Activated naive CD4-positive, alpha-beta T cell treated with anti-CD3 and anti-CD28 coated beads, Interleukin-2, amount 10 ng/mL, durations not matched to agents 7 days and 5 days (primary cell): ENCODE measurements around the gene TBCEL.

Experiments used
- CTCF ChIA-PET: fragments of 350-600 bp; sonication (Branson Sonifier 250); formaldehyde crosslinking; loops from one replicate; lab custom pipeline; 2021; ENCODE audit warnings: antibody characterized with exemption; lab: Charles Lee
- DNase-seq: peaks from one replicate; pipeline ENCODE4 v3.0.0-alpha.2; 2020
- H3K27ac Mint-ChIP-seq: one replicate; pipeline ENCODE4 v1.8.0; 2021; ENCODE audit warnings: mild to moderate bottlenecking, moderate library complexity, mixed read lengths
- H3K27me3 Mint-ChIP-seq: one replicate; pipeline ENCODE4 v1.8.0; 2021; ENCODE audit warnings: mild to moderate bottlenecking, mixed read lengths
- H3K36me3 Mint-ChIP-seq: one replicate; pipeline ENCODE4 v1.8.0; 2021; ENCODE audit warnings: mixed read lengths
- H3K4me1 Mint-ChIP-seq: one replicate; pipeline ENCODE4 v1.8.0; 2021; ENCODE audit warnings: mixed read lengths
- H3K4me3 Mint-ChIP-seq: one replicate; pipeline ENCODE4 v1.8.0; 2021; ENCODE audit warnings: mild to moderate bottlenecking, moderate library complexity, mixed read lengths
- H3K9me3 Mint-ChIP-seq: one replicate; pipeline ENCODE4 v1.8.0; 2021; ENCODE audit warnings: mixed read lengths

The TBCEL gene

DNA sequence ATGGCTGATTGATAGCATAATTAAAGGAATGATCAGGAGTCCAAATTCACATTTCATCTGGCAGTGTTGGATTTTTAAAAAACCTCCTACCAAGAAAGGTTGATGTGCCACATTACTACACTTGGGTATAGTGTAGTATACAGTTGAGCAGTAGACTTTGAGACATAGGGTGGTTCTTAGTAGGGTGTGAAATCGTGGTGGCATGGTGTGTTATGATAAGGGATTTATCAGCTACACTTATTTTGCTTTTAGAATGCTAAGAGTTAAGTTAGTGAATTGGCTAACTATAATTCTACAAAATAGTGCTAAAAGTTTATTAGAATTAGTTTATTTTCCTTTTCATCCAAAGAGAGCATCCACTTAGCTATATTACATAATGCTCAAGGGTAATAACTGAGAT is 13.1 kb downstream of the TBCEL start:
- Mint-ChIP-seq H3K27ac (no peak overlapping the region), H3K36me3 (no peaks in the 10 kb centered on the region), H3K9me3 (no peaks in the 10 kb centered on the region), H3K4me1 (peaks cover 12% of the 10 kb centered on the region), H3K27me3 (no peaks in the 10 kb centered on the region), H3K4me3 (no peak overlapping the region)
- no peak for DNase-seq
- CTCF ChIA-PET = no interaction called here

DNA sequence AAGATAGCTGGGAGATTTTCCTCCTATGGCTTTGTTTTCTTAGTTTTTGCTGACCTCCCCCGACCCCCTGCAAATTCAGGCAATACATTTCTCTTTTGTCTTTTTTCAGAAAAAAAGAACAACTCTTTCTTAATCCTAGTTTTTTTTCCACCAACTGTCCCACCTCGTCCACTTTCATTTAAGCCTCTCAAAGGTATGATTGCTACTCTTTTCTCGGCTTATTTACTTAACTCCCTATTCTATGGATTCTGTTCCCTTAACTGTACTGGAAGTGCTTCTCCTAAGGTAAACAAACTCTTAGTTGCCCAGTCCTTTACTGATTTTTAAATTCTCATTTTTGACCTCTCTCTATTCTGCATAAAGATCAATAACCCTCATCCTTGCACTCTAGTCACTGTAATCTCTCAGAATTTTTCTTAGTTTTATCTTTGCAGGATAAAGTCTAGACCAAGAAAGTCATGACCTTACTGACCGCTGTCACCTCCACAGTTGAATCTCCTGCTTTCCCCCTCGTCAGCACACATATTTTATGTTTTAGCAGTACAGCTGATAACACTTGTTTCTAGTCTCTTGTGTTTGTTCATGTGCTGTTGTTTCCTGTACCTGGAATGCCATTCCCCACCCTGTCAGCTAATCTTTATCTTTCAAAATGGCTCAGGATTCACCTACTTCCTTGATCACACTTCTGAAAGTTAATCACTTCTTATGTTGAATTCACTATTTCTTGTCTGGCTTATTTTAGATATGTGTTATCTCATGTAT is 14.9 kb downstream of the TBCEL start:
- Mint-ChIP-seq H3K27me3 (no peaks in the 10 kb centered on the region), H3K36me3 (no peaks in the 10 kb centered on the region), H3K4me3 (no peak overlapping the region), H3K9me3 (no peaks in the 10 kb centered on the region), H3K27ac (no peak overlapping the region), H3K4me1 (peaks cover 12% of the 10 kb centered on the region)
- DNase-seq = no peak
- CTCF ChIA-PET = no interaction called here

DNA sequence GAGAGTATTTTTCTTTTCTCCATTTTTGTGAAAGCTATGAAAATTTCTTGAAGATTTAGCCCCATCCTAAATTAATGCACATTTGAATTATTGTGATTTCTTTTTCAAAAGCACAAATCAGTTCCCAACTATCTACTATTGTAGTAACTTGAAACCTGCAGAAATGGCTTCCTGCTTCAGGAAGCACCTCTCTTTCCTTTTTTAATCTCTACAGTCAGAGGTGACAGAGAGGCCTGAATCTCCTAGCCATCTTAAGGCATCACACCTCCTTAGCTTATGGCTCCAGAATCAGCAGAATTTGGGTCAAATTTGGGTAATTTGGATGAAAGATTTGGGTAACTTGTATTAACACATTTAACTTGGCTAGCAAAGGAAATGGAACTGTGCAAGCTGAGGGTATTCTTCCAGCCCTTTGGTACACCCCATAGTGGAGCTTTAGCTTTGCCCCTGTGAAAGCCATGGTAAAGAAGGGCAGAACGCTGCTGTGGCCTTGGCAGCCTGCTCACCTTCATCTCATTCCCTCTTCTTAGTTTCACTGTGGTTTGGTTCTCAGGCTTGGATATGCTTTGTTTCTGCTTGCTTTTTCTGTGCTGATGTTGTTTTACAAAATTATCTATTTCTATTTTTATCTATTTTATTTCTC is 16.2 kb downstream of the TBCEL start:
- CTCF ChIA-PET = no interaction called here
- Mint-ChIP-seq H3K4me1 (peaks cover 11% of the 10 kb centered on the region), H3K9me3 (no peaks in the 10 kb centered on the region), H3K36me3 (no peaks in the 10 kb centered on the region), H3K27ac (no peak overlapping the region), H3K27me3 (no peaks in the 10 kb centered on the region), H3K4me3 (no peak overlapping the region)
- no peak for DNase-seq

- Mint-ChIP-seq H3K27me3 (no peaks in the 10 kb centered on the region), H3K36me3 (no peaks in the 10 kb centered on the region), H3K9me3 (no peaks in the 10 kb centered on the region), H3K27ac (no peak overlapping the region), H3K4me3 (no peak overlapping the region), H3K4me1 (peaks cover 7% of the 10 kb centered on the region)
- DNase-seq = no peak
- CTCF ChIA-PET = no interaction called here
Observed at GRCh38 chr11:121040614-121041002, 16.7 kb downstream of the TBCEL start.

GRCh38 chr11:121041072-121041471 is 17.2 kb downstream of the TBCEL start:
- Mint-ChIP-seq H3K9me3 (no peaks in the 10 kb centered on the region), H3K27me3 (no peaks in the 10 kb centered on the region), H3K36me3 (no peaks in the 10 kb centered on the region), H3K4me3 (no peak overlapping the region), H3K4me1 (peaks cover 3% of the 10 kb centered on the region), H3K27ac (no peak overlapping the region)
- CTCF ChIA-PET = no interaction called here
- DNase-seq = no peak

GRCh38 chr11:121042296-121042695 is 18.4 kb downstream of the TBCEL start:
- H3K4me1 Mint-ChIP-seq = no peaks in the 10 kb centered on the region
- no peaks in the 10 kb centered on the region for H3K27me3 Mint-ChIP-seq
- no peaks in the 10 kb centered on the region for H3K9me3 Mint-ChIP-seq
- H3K27ac Mint-ChIP-seq = no peak overlapping the region
- no peak overlapping the region for H3K4me3 Mint-ChIP-seq
- no peak for DNase-seq
- H3K36me3 Mint-ChIP-seq = peaks cover 4% of the 10 kb centered on the region
- CTCF ChIA-PET = interaction anchor here (1.2 kb wide), 1 partner anchor 10 kb away, joined by 4 read pairs; no protein-coding TSS in a partner anchor

DNA sequence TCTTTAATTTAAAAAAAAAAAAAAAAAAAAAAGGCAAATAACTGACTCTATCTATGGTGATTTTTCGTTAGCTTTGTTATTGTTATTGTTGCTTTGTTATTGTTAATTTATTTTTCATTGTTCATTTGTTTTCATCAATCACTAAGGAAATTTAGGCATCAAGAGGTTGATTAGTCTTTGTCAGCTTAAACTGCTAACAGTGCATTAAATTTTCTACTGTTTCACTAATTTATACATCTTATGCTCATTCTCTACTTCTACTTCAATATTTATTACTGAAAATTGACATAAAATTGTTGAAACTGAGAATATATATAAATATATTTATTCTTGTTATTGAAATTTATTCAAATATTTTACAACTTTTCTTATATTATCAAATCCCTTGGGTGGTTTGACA is 24.0 kb downstream of the TBCEL start:
- Mint-ChIP-seq H3K36me3 (peaks cover 11% of the 10 kb centered on the region), H3K4me3 (no peak overlapping the region), H3K9me3 (no peaks in the 10 kb centered on the region), H3K27ac (no peak overlapping the region), H3K27me3 (no peaks in the 10 kb centered on the region), H3K4me1 (no peaks in the 10 kb centered on the region)
- CTCF ChIA-PET = no interaction called here
- no peak for DNase-seq

GRCh38 chr11:121048464-121049233 is 24.7 kb downstream of the TBCEL start:
- H3K27ac Mint-ChIP-seq = no peak overlapping the region
- no peaks in the 10 kb centered on the region for H3K9me3 Mint-ChIP-seq
- no peak overlapping the region for H3K4me3 Mint-ChIP-seq
- H3K4me1 Mint-ChIP-seq = no peaks in the 10 kb centered on the region
- H3K36me3 Mint-ChIP-seq = peaks cover 17% of the 10 kb centered on the region
- CTCF ChIA-PET = no interaction called here
- DNase-seq = no peak
- no peaks in the 10 kb centered on the region for H3K27me3 Mint-ChIP-seq

DNA sequence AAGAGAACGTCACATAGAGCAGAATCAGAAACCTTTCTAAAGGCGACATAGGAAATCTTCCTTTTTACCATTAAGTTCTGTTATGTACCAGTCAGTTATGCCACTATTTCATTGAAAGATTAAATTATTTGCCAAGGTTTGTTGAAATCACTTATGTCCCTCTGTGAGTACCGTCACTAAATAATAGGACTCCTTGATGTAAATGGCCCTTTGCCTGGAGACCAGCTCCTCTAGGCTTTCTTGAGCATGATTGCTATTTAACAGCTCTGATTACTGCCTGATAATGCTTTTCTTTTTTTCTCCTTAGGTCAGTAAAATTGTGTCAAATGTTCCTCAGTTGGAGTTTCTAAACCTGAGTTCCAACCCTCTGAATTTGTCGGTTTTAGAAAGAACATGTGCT is 29.3 kb downstream of the TBCEL start:
- Mint-ChIP-seq H3K4me3 (no peak overlapping the region), H3K36me3 (peaks cover 26% of the 10 kb centered on the region)

DNA sequence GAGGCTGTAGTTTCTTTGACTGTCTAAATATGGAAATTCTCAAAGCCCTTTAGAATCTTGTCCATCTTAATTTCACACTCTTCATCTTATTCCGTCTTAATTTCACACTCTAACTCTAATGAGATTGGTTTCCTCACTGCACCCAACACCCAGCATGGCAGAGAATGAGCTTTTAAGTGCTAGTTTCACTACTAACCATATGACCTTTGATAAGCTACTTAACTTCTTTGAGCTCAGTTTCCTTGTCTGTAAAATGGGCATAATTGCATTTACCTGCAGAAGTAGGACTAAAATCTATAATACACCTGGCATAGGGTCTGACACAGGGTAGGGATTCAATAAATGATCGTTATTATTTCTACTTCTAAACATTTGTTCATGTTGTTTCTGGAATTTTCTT is 30.4 kb downstream of the TBCEL start:
- no peaks in the 10 kb centered on the region for H3K27me3 Mint-ChIP-seq

More for the DNA sequence above, 29.3 kb downstream of the TBCEL start:
- Mint-ChIP-seq H3K9me3 (no peaks in the 10 kb centered on the region), H3K27ac (no peak overlapping the region), H3K27me3 (no peaks in the 10 kb centered on the region), H3K4me1 (no peaks in the 10 kb centered on the region)
- CTCF ChIA-PET = no interaction called here
- no peak for DNase-seq

DNA sequence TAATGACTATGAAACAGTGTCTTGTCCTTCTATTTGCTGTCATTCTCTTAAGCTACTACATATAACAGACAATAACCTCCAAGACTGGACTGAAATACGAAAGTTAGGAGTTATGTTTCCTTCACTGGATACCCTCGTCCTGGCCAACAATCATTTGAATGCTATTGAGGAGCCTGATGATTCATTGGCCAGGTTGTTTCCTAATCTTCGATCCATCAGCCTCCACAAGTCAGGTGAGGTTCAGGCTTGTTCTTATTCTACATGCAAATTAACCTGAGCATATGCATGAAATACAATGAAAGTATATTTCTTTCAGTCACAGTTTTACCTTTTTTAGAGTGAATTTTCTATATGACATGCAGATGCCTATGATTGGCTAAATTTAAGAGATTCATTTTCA is 31.2 kb downstream of the TBCEL start:
- CTCF ChIA-PET = no interaction called here
- H3K36me3 Mint-ChIP-seq = peaks cover 23% of the 10 kb centered on the region

More for the DNA sequence above, 30.4 kb downstream of the TBCEL start:
- CTCF ChIA-PET = no interaction called here
- Mint-ChIP-seq H3K4me1 (no peaks in the 10 kb centered on the region), H3K9me3 (no peaks in the 10 kb centered on the region), H3K36me3 (peaks cover 23% of the 10 kb centered on the region), H3K4me3 (no peak overlapping the region), H3K27ac (no peak overlapping the region)
- no peak for DNase-seq

GRCh38 chr11:121057922-121058321 is 34.0 kb downstream of the TBCEL start:
- Mint-ChIP-seq H3K9me3 (no peaks in the 10 kb centered on the region), H3K27ac (no peak overlapping the region), H3K4me1 (peaks cover 9% of the 10 kb centered on the region), H3K36me3 (peaks cover 24% of the 10 kb centered on the region), H3K27me3 (no peaks in the 10 kb centered on the region), H3K4me3 (no peak overlapping the region)
- CTCF ChIA-PET = interaction anchor here (1.3 kb wide), 1 partner anchor 137 kb away, joined by 3 read pairs; no protein-coding TSS in a partner anchor
- no peak for DNase-seq

More for the DNA sequence above, 31.2 kb downstream of the TBCEL start:
- Mint-ChIP-seq H3K9me3 (no peaks in the 10 kb centered on the region), H3K27me3 (no peaks in the 10 kb centered on the region), H3K27ac (no peak overlapping the region), H3K4me3 (no peak overlapping the region), H3K4me1 (peaks cover 5% of the 10 kb centered on the region)
- DNase-seq = no peak

DNA sequence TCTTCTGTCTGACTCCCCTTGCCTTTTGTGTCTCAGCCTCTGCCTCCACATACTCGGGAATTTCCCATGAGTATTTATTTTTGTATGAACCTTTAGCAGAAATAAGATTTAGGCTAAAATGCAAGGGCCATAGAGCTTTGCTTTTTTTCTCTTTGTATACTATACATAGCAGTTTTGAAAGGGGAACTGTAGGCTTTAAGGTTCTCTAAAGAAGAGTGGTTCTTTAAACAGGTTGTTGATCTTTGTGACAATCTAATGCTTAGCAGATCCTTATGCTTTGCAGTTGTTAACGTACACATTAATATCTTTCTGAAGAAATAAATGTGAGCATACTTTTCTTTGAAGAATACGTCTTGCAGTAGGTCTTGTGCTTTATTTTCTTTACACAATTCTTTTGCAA is 35.0 kb downstream of the TBCEL start:
- H3K27ac Mint-ChIP-seq = no peak overlapping the region
- H3K4me3 Mint-ChIP-seq = no peak overlapping the region
- no peaks in the 10 kb centered on the region for H3K27me3 Mint-ChIP-seq
- CTCF ChIA-PET = no interaction called here
- H3K4me1 Mint-ChIP-seq = peaks cover 9% of the 10 kb centered on the region
- DNase-seq = no peak
- peaks cover 19% of the 10 kb centered on the region for H3K36me3 Mint-ChIP-seq
- no peaks in the 10 kb centered on the region for H3K9me3 Mint-ChIP-seq

- CTCF ChIA-PET = no interaction called here
- Mint-ChIP-seq H3K9me3 (no peaks in the 10 kb centered on the region), H3K27ac (no peak overlapping the region)
Observed at GRCh38 chr11:121059605-121060004, 35.7 kb downstream of the TBCEL start.

More at GRCh38 chr11:121059605-121060004, 35.7 kb downstream of the TBCEL start:
- Mint-ChIP-seq H3K27me3 (no peaks in the 10 kb centered on the region), H3K36me3 (peaks cover 16% of the 10 kb centered on the region), H3K4me1 (peaks cover 9% of the 10 kb centered on the region), H3K4me3 (no peak overlapping the region)
- DNase-seq = no peak
